Activated T-helper 9 cell treated with anti-CD3 and anti-CD28 coated beads, Interleukin-2, amount 50 U/mL, for 16 hours (primary cell): Measurements from ENCODE around the gene RPTOR.

Experiments used
- DNase-seq: peaks from one replicate; pipeline ENCODE4 v3.0.0-alpha.2; 2020; ENCODE audit warnings: low read depth

RPTOR gene

GRCh38 chr17:80961541-80962330 lies 417.1 kb downstream of the RPTOR start:
- DNase-seq = no peak

- DNase-seq = no peak
These were observed 418.0 kb downstream of the RPTOR start for GRCh38 chr17:80962356-80963329.

DNA sequence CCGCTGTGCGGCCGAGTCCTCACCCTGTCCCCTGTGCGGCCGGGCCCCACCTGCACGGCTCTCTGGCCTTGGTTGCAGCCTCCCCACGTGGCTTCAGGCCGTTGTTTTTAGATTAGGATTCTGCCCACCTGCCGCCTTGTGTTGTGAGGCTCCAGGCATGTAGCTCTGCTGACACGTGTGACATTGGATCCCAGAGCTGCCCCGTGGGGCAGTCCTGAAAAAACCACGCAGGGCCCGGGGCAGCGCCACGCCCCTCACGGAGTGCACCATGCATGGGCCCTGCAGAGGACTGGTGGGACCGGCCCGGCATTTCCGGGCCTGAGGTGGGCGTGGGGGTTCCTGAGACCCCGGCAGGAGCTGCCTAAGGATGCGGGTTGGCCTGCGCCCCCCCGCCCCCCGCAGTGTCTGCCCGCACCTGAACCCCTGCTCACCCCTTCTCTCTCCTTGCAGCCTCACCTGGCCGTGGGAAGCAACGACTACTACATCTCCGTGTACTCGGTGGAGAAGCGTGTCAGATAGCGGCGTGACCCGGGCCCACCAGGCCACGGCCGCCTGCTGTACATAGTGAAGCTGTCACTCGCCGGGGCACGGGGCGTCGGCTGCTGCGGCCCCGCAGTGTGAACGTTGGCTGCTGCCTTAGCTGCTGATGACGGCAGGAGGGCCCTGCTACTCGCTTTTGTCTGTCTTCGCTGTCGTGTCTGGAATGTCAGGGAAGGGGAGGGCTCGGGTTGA lies 419.3 kb downstream of the RPTOR start:
- DNase-seq = no peak

DNA sequence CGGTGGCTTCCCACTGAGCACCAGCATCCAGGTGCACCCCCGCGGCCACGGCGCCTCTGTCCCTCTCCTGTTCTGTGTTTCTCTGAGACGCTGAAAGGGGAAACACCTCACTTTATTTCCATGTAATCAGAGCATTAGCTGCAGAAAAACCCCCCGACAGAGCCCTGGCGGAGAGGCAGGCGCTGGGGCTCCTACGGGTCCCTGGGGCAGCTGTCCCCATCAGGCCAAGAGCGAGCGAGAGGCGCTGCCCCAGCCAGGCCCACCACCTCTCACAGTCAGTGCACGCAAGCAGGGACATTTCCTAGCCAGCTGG lies 419.9 kb downstream of the RPTOR start:
- DNase-seq = no peak

DNA sequence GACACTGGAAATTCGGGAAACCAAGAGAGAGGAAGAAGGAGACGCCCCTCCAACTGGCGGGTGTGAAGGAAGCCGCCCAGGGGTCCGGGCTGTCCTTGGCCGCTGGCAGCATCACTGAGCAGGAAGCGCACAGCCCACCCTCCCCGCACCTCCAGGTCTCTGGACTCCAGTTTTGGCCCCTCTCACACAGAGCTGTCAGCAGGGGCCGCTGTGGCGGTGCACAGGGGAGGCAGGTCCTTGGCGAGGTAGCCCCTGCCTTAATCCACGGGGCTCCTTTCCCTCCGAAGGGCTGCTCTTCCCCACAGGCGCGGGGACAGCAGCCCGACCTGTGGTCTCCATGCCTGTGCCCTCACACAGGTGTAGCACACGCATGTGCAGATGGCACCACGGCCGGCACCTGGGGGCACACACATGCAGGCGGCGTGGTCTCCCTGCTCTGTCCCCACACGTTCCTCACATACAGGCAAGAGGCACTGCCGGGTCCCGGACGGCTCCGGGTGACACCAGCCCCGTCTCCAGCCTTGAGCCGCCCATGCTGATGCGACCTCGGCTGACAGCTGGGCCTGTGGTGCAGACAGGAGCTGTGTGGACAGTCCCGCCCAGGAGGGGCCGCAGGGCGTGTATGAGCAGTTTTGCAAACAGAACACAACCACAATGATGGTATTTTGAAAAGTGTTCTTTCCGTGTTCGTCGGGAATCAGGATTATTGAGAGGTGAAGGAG lies 420.4 kb downstream of the RPTOR start:
- no peak for DNase-seq

DNA sequence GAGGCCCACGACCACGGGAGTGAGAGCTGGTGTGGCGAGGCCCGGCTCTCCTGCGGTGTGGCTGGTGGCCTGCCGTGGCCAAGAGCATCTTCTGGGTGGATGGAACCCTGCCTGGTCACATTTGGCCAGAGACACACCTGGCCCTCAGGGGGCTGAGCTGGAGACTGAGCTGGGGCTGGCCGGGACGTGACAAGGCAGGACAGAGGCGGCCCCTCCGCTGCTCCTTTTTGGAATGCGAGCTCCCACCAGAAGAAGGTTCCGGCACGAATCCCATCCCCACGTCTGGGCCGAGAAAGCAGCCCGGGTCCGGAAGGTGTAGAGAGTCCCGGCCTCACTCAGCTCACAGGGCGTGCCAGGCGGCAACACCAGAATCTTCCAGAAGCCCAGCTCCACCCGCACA lies 421.0 kb downstream of the RPTOR start:
- no peak for DNase-seq

DNA sequence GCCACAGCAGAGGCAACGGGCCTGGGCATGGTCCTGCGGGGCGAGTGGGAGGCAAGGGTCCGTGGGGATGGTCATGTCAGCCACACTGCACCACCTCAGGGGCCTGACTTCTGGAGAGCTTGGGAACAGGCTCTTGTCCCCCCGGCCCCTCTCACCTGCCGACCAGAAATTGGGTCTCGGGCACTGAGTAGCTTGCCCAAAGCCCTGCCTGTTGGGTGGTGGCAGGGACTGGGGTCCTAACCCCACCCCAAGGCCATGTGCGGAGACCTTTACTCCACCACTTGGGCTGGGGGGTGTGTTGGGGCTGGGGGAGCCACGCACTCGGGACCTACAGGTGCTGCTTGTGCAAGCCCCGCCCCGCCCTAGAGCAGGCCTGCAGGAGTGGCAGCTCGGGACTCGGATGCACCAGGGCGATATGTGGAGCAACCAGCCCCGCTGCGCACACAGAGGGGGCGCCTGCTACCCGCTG lies 422.8 kb downstream of the RPTOR start:
- DNase-seq = no peak

- DNase-seq = no peak
These were observed 424.0 kb downstream of the RPTOR start for GRCh38 chr17:80968602-80969029.

- no peak for DNase-seq
These were observed 424.5 kb downstream of the RPTOR start for GRCh38 chr17:80969030-80969673.

DNA sequence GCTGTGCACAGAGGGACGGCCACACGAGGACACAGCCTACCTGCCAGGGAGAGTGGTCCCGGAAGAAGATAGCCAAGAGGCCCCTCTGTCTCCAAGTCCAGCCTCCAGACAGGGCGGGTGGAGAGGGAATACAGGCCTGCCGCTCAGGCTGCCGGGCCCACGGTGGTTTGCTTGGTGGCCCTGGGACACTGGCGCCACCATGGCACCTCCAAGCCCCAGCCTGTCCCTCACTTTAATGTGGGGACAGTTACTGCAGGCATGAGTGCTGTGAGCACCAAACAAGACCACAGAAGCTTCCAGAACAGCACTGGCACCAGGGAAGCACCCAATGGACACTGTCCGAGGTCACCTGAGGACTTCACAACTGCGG lies 425.0 kb downstream of the RPTOR start:
- no peak for DNase-seq

GRCh38 chr17:80970044-80970761 lies 425.6 kb downstream of the RPTOR start:
- DNase-seq = no peak

DNA sequence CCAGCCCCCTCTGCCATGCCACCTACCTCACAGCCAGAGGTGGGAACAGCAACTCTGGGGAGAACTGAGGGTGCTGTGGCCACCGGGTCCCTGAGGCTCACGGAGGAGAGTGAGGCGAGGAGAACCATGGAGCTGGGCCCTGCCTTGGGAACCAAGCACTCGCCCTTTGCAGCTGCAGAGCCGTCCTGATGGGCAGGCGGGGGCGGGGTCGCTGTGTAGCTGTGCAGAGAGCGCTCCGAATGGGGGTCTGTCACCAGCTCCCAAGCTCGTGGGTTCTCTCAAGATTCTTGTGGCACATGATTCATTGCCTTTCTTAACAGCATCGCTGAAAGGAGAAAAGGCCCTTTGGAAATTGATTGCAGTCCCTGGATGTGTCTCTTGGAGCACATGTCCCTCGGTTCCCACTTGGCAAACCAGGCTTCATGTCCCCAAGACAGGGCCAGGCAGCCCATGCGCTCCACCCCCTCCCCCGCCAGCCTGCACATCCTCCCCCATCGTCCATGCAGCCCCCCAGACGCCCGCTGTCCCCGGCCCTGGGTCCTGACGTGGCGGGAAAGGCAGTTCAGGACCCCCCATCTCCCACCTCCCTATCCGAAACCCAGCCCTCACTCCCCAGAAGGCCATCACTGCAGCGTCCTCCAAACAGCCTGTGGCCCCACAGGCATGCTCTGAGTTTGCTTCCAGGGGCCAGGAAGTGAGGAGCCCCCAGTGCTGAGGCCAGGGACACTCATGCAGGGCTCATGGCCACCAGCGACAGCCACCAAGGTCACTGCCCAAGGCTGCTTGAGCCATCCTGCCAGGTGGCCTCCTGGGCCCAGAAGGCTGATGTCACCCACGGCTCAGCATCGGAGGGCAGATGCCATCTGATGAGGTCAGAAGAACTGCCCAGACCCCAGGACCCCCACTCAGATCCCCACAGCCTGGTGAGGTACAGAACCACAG lies 426.4 kb downstream of the RPTOR start:
- no peak for DNase-seq

DNA sequence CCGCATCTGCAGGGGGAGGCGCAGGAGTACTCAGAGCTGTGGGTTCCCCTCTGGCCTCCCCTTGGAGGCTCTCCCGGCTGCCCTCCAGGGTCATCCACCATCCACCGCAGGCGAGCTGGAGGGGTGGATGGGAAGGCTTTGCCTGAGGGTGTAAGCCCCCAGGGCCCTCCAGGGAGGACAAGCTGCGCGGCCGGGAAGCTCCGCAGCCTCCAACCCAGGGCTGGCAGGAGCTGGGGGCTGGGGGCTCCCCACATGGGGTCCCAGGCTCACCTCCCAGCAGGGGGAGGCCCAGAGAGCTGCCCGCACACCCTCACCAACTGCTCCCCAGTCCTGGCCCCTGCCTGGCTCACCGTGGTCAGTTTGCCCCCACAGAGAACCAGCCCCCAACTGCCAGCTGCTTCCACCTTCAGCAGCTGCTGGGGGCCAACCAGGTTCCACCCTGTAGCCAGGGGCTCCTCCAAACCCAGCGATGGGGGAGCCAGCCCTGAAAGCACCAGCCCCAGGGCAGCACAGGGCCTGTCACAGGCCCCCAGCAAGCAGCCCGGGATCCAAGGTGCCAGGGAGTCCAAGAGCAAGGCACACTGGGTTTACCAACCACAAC lies 427.2 kb downstream of the RPTOR start:
- DNase-seq = no peak

- DNase-seq = no peak
These were observed 432.1 kb downstream of the RPTOR start for GRCh38 chr17:80976701-80977100.

GRCh38 chr17:80977172-80977571 lies 432.5 kb downstream of the RPTOR start:
- no peak for DNase-seq

GRCh38 chr17:80978499-80979497 lies 434.2 kb downstream of the RPTOR start:
- no peak for DNase-seq

DNA sequence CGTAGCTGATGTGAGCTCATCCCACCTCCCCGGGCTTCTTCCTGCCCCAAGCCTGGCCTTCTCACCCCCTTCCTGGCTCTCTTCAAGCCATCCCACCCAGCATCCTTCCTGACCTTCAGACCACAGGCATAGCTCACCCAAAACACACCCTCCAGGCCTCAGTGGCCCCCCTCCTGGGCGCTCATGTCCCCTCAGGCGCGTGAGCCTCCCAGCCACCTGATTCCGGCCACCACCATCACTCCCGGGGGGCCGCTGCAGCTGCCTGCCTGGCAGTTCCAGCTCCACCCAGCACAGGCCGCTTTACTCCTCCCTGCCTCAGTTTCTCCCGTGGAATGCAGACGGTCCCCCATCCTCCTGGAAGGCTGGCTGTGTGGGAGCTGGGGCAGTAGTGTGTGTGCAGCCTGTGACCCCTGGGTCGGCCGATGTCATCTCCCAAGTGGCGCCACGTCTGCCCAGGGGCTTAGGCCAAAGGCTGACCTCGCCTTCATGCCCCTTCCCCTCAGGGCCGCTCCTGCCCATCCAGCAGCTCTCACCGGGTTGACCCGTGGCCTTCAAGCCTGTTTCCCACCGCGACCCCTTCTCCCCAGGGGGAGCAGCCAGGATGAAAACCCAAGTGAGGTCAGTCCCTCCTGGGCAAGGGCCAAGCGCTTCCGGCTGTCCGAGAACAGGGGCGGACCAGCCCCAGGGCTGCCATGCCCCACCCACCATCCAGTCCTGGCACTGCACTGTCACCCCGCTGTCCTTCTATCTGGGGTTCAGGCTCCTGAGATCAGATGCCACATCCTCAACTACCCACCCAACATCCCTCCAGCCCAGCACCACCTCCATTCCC lies 435.1 kb downstream of the RPTOR start:
- DNase-seq = no peak
